ENCODE data around the gene TIAM1. TPM values are rescaled to one million over a fixed set of nuclear protein-coding genes. Genes with fewer than 3 reads are reported as not detected.

TIAM1 gene
- total and polyA plus RNA-seq, 8 donors = 1.1 to 19.8 (median 3.3) TPM

DNA sequence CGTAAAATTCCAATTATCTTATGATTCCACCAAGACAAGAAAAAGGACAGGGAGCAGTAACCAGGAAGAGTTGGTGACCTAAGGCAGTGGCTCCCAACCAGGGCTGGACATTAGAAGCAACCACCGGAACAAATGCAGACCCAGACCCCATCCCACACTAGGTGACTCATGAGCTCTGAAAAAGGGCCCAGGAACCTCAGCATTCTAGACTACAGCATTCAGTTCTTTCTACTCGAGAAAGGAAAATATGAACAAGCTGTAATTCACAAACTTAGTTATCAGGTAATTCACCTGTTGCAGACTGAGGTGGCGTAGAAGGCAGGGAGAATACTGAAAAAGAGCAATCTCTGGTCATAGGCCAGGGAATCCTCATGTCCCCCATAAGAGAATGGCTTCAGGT, 167.3 kb downstream of the TIAM1 start:
- H3K36me3 ChIP-seq = no peaks in the 10 kb centered on the region
- intact Hi-C loops (cut with DNase I; ENCODE audit: low total_unique reads) = no loop called here
- 78 to 90% (median 86%) methylated on average over 4 of the region's 4 CpGs for WGBS, 5 donors
- H3K4me1 ChIP-seq = peaks cover 0 to 20% (median 11%) of the 10 kb centered on the region in 4 donors
- H3K27ac ChIP-seq = no peak overlapping the region
- H3K4me3 ChIP-seq = no peak overlapping the region
- H3K9me3 ChIP-seq = no peaks in the 10 kb centered on the region
- DNase-seq = no peak
- H3K27me3 ChIP-seq = no peaks in the 10 kb centered on the region
- TF ChIP-seq, protein P1, sequence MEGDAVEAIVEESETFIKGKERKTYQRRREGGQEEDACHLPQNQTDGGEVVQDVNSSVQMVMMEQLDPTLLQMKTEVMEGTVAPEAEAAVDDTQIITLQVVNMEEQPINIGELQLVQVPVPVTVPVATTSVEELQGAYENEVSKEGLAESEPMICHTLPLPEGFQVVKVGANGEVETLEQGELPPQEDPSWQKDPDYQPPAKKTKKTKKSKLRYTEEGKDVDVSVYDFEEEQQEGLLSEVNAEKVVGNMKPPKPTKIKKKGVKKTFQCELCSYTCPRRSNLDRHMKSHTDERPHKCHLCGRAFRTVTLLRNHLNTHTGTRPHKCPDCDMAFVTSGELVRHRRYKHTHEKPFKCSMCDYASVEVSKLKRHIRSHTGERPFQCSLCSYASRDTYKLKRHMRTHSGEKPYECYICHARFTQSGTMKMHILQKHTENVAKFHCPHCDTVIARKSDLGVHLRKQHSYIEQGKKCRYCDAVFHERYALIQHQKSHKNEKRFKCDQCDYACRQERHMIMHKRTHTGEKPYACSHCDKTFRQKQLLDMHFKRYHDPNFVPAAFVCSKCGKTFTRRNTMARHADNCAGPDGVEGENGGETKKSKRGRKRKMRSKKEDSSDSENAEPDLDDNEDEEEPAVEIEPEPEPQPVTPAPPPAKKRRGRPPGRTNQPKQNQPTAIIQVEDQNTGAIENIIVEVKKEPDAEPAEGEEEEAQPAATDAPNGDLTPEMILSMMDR (IDR thresholded peaks at IDR 0.05) = no peak
- no peak for TF ChIP-seq POLR2A (IDR thresholded peaks at IDR 0.05)
- no peak for TF ChIP-seq EP300 (IDR thresholded peaks at IDR 0.05)
- TF ChIP-seq POLR2AphosphoS5 (IDR thresholded peaks at IDR 0.05) = no peak

DNA sequence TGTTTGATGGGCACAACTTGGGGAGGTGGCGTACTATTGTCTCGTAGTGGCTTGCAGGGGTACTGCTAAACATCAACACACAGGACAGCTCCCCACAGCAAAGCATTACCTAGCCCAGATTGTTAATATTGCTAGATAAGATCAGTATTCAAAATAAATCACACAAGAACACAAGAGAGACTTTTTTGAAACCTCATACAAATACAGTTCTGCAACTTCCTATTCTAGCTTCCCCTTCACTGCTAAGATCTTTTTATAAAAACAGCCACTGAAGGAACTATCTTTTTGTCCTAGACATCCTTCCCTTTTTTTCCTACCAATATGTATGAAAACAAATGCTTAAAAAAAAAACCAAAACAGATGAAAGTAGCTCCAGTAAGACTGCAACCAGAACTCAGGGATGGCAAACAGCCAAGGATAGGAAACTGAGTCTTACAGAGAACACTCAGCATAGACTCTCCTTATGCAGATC, 167.9 kb downstream of the TIAM1 start:
- Histone ChIP-seq H3K9me3 (no peaks in the 10 kb centered on the region), H3K36me3 (no peaks in the 10 kb centered on the region), H3K4me3 (no peak overlapping the region), H3K27me3 (no peaks in the 10 kb centered on the region), H3K4me1 (peaks cover 0 to 20% (median 11%) of the 10 kb centered on the region in 4 donors), H3K27ac (no peak overlapping the region)
- DNase-seq = no peak
- intact Hi-C loops (cut with DNase I; ENCODE audit: low total_unique reads) = no loop called here
- WGBS, 5 donors = 62 to 90% (median 82%) methylated on average over 2 of the region's 2 CpGs
- TF ChIP-seq, protein P1 (IDR thresholded peaks at IDR 0.05) = no peak
- TF ChIP-seq POLR2AphosphoS5 (IDR thresholded peaks at IDR 0.05) (no peak), POLR2A (IDR thresholded peaks at IDR 0.05) (no peak), EP300 (IDR thresholded peaks at IDR 0.05) (no peak)

DNA sequence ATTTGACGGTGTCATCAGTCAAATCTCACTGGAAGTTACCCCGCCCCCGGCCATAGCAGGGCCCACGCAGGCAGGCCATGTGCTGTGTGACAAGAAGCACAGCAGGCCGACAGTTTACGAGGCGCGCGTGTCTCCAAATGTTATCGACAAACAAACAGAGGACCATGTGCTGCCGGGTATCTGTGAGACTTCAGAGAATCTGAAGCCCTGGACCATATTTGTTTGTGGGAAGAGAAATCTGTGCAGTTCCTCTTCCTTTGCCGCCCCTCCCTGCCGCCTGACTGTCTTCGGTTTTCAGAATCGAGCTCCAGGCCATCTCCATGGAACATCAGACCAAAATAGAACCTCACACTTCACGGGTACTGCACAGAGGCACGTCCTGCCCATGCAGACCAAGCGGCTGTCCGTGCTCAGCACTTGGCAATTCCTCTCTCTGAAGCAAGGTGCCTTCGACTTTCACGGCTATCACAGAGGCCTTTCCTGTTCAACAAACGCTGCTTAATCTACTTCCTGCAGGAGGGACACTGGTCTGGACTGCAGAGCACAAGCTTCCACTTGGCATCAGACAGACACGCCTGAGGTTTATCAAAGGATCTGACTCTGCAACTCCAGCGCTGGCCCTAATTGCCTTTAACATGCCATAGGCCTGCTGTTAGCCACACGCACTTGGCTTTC, 170.0 kb downstream of the TIAM1 start:
- no peak overlapping the region for H3K4me3 ChIP-seq
- WGBS, 5 donors = 35 to 42% (median 38%) methylated on average over 25 of the region's 25 CpGs
- no peaks in the 10 kb centered on the region for H3K36me3 ChIP-seq
- H3K9me3 ChIP-seq = no peaks in the 10 kb centered on the region
- H3K27me3 ChIP-seq = no peaks in the 10 kb centered on the region
- peaks cover 0 to 20% (median 11%) of the 10 kb centered on the region in 4 donors for H3K4me1 ChIP-seq
- peak; percentile 38 to 67 for DNase-seq
- peak overlapping the region in 4 of 5 donors; percentile 22 to 52 (median 25) for H3K27ac ChIP-seq
- TF ChIP-seq EP300 (IDR thresholded peaks at IDR 0.05) (no peak), POLR2AphosphoS5 (IDR thresholded peaks at IDR 0.05) (peak in 2 of 3 donors; percentile 26 to 28)
- intact Hi-C loops (cut with DNase I; ENCODE audit: low total_unique reads) = no loop called here

DNA sequence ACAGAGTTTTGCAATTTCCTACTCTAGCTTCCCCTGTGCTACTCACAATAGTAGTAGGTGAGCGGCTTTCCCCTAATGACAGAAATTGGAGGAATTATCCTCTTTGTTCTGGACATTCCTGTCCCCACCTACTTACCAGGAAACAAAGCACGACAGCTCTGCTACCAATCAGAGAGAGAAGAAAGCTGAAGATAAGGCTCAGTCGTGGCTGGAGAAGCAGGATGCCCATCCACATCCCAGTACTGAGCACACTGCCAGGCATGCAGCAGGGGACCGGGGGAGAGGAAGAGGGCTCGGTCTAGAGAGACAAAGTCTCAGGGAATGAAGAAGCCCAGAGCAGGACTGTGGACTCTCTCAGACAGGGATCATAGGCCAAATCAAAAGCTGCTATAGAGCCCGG, 171.7 kb downstream of the TIAM1 start:
- TF ChIP-seq, protein P1 (IDR thresholded peaks at IDR 0.05) = no peak
- TF ChIP-seq EP300 (IDR thresholded peaks at IDR 0.05) (no peak), POLR2A (IDR thresholded peaks at IDR 0.05) (no peak), POLR2AphosphoS5 (IDR thresholded peaks at IDR 0.05) (no peak)
- DNase-seq = no peak
- Histone ChIP-seq H3K27ac (no peak overlapping the region), H3K27me3 (no peaks in the 10 kb centered on the region), H3K9me3 (no peaks in the 10 kb centered on the region), H3K36me3 (no peaks in the 10 kb centered on the region), H3K4me1 (peaks cover 0 to 20% (median 11%) of the 10 kb centered on the region in 4 donors), H3K4me3 (no peak overlapping the region)
- 56 to 69% (median 65%) methylated on average over 6 of the region's 6 CpGs for WGBS, 5 donors
- intact Hi-C loops (cut with DNase I; ENCODE audit: low total_unique reads) = no loop called here

All from stomach (tissue), 9 donors.